ENCODE data around the gene RBM14.
"Not testable (repeated sequence)": the region's sequence is repeated elsewhere in the genome, so short reads cannot be mapped to it uniquely, and the experiment has no call there.

Gene RBM14

GRCh38 chr11:66637557-66638176 is 21.2 kb downstream of the RBM14 start:
- no peak for DNase-seq

DNA sequence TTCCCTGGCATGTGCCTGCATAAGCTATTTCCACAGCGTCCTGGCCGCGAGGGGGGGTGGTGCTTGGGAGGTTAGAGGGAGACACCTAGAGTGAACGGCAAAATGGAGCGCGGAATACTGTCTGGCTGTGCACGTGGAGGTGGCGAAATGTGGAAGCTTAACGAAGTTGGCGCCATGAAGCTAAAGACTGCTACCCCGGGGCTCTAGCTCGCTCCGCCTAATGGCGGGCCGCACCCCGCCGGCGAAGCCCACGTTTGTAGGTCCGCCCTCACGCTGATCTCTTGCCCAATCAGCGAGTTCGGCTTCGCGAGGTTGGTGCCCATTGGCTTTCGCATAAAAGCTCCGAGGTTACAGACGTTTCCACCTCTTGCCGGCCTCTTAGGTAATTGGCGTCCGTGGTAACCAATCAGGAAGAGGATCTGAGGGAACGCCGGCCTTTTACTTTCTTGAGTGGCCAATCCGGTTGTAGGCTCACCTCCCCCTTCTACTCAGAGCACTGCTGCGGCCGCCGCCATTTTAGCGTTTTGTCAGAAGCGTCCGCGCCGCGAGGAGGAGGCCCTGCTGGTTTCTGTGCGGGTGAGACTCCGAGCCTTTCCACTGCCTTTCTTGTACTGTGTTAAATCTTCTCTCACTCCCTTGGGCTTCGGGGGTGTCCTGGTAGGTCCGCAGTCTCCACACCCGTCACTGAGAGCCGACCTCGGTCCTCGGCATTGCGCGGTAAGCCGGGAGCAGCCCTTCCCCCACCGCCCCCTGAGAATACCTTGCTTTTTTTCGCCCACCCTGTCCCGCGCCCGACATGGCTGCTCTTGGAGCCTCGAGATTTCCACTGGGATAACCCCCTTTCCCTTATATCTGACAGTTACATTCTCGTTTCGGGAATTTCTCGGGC is 22.0 kb downstream of the RBM14 start, which contains the start of gene RBM4:
Gene RBM4, plus strand, starts transcription at position 527 of the 889 bp plus-strand sequence. CDS start 1,009 bp downstream, outside the sequence.
- peak; percentile 99 for DNase-seq

GRCh38 chr11:66639066-66639813 is 22.8 kb downstream of the RBM14 start:
- peak; percentile 35 for DNase-seq

DNA sequence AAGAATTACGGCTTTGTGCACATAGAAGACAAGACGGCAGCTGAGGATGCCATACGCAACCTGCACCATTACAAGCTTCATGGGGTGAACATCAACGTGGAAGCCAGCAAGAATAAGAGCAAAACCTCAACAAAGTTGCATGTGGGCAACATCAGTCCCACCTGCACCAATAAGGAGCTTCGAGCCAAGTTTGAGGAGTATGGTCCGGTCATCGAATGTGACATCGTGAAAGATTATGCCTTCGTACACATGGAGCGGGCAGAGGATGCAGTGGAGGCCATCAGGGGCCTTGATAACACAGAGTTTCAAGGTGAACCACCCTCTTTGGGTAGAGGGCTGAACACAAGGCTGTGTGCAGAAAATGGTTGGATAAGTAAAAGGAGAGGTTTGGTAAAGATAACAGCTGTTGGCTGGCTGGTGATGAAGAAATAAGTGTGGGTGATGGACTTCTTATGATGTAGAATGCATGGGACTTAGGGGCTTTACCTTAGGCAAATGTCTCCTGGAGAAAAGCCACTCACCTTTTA is 23.4 kb downstream of the RBM14 start:
- DNase-seq: not testable (repeated sequence)

DNA sequence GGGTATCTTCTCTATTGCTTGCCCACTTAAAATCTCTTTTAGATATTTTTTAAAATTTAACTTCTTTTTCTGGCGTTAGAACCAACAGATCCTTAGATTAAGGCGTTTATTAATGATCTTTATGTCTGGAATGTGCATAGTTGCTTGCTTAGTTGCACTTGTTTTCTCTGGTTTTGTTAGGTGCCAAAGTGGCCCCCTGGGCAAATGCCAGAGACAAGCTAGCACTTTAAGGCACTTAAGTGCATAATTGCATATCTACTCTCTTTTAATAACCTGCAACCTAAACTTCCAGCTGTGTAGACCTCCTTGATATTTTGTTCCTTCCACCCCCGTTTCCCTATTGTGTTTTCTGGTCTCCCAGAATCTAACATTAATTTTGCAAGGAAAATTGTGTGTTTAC is 25.4 kb downstream of the RBM14 start:
- DNase-seq: no peak

GRCh38 chr11:66643745-66644437 is 27.5 kb downstream of the RBM14 start:
- no peak for DNase-seq

DNA sequence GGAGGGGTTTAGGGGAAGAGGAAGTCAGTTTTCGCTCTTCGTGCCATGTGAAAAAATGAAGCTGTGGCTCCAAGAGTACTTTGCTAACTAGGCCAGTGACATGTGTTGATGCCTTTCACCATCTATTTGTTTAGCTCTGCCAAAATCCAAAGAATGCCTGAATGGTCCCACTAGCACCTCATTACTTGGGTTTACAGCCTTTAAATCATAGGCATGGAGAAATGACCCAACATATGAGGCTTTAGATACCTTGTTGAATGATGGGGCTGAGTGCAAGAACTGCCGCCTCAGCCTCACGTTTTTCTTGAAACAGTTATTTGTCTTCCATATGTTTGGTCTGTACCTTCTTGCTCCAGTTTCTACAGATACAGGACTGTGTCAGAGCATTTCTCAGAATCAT is 30.4 kb downstream of the RBM14 start:
- DNase-seq: no peak

DNA sequence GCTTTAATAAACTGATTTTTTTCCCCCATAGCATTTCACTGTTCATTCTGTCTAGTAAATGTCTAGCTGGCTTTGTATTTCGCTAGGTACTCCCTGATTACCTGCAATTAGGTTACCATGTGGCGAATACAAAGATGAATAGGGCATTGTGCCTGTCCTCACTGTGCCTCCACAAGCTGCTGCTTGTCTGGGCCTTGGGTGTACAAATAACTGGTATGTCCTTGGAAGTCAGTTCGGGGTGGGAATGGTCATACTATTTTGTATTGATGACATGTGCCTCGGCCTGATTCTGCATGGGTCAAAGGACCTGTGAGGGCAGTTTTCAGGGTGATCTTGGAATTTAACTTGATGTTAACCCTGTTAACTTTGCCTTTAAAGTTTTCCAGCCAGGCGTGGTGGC is 33.5 kb downstream of the RBM14 start:
- DNase-seq: no peak

- DNase-seq: no peak
Measured at GRCh38 chr11:66651016-66651415, 34.6 kb downstream of the RBM14 start.

DNA sequence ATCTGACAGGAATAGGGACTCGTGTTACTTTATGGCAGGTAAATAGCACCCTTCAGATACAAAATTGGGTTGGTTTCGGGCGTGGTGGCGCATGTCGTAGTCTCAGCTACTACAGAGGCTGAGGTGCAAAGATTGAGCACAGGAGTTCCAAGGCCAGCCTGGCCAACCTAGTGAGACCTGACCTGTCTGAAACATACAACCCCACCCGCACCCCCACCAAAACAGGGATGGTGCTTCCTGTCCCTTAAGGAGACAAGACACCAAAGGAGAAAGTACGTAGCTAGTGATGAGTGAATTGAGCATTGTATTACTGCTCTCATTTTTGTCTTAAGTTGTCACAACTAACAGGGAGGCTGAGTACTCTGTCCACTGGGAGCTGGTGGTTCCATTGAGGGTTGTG is 36.2 kb downstream of the RBM14 start:
- DNase-seq: no peak

DNA sequence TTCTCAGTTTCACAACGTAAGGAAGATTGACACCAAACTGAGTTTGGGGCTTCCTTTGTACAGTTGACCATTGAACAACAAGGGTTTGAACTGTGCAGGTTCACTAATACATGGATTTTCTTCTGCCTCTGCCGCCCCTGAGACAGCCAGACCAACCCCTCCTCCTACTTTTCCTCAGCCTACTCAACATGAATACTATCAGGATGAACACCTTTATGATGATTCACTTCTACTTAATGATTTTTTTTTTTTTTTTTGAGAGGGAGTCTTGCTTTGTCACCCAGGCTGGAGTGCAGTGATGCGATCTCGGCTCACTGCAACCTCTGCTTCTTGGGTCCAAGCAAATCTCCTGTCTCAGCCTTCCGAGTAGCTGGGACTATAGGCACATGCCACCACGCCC is 36.7 kb downstream of the RBM14 start:
- DNase-seq: no peak

GRCh38 chr11:66659763-66660162 is 43.3 kb downstream of the RBM14 start:
- DNase-seq: no peak

DNA sequence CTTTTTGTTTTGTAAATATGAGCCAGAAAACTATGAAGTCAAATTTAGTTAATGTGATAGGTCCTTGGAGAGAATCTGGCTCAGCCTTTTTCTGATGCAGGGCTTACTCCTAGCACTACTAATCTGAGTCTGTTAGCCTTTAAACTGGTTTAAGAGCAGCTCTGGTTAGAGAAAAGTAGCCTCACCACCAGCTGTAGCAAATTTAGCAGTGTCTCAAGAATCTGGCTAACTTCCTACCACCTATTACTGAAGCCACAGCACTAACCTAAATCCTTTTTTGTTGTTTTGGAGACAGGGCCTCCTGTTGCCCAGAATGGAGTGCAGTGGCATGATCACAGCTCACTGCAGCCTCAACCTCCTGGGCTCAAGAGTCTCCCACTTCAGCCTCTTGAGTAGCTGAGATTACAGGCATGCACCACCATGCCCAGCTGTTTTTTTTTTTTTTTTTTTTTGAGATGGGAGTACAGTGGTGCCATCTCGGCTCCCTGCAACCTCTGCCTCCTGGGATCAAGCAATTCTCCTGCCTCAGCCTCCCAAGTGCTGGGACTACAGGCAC is 47.4 kb downstream of the RBM14 start:
- no peak for DNase-seq

DNA sequence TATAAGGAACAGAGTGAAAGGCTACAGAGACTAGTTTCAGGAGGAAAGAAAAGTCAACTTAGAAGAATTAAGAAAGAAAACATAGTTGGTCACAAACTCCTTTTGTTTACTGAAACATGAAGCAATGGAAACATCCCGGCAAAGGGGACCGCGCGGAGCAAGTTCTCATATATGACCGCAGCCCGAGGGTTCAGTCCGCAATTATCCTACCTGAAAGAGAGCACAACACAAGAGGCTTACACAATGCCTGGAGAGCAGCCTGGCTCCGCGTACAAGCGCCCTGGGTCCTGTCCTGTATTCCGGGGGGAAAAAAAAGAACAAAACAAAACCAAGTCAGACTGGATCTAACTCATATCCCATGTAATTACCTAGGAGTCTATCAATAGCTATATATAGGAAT is 48.9 kb downstream of the RBM14 start:
- no peak for DNase-seq

DNA sequence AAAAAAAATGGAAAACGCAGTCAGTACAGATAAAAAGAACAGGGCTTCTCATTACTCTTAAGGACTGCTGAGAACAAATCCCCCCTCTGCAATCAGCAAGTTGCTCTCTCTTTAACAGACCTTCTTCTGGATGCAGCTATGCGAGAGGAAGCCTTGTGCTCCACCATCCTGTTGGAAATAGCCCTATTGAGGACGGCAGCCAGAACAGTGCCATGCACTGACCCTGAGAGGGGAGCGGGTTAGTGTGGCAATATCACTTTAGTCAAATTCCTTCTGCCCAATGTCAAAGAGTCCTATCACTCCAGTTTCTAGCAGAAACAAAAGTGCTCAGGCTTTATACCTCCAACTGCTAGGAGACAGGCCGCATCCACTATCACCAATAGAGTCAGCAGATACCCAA is 54.4 kb downstream of the RBM14 start:
- no peak for DNase-seq

DNA sequence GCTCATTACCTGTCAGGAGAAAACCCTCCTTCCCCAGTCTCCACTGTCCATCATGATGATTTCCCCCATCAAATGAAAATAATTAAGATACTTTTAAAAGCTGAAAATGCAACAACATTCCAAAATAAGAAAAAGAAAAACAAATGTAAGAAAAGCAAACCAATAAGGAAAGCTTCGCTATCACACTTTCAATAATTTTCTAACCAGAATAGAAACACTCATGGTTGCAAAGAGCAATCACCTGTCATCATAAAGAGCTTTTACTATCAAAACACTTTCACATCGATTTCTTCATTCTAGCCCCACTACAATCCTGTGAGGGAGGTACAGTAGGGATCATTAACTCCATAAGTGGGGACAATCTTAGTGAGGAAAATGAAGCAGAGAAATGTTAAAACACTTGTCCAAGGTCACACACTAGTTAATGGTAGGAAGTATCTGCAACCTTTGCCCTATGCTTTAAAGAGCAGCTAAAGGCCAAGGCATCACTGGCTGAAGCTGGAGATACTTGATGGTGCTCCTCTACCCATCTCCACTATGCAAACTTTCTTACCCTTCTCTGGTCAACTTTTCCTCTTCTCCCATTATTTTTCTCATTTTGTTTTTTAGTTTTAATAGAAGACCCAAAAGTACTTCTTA is 58.7 kb downstream of the RBM14 start:
- peak; percentile 19 for DNase-seq

DNA sequence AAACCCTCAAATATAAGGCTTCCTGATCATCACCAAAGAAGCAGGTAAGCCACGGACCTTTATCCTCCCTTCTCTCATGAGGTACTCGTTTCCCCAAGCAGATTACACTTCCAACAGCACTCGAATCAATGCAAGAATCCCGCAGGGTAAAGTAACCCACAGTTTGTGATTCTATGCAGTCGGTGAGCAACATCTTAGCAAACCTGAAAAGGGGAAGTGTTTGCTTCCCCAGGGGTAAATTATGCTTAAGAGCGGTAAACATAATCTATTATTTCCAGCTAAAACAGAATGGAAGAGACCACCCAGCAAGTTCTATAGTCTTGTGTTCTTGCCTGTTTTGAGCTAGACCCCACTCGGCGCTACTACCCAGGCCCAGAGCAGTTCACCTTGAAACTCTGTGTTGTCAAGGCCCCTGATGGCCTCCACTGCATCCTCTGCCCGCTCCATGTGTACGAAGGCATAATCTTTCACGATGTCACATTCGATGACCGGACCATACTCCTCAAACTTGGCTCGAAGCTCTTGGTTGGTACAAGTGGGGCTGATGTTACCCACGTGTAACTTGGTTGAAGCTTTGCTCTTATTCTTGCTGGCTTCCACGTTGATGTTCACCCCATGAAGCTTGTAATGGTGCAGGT is 60.0 kb downstream of the RBM14 start:
- DNase-seq: no peak
